Uterine smooth muscle cell (primary cell): ENCODE data around the gene PHF1. TPM values are rescaled to one million over a fixed set of nuclear protein-coding genes. Genes with fewer than 3 reads are reported as not detected.

ENCODE experiments used
- total RNA-seq: library from RNA; depleted of rRNA; stranded (reverse); fragments of >200 nt; gene quantifications from 2 replicates; pipeline ENCODE4 v1.2.3, GENCODE V29; 2014

The PHF1 gene
- 23.0 and 29.7 TPM in 2 replicates for total RNA-seq

DNA sequence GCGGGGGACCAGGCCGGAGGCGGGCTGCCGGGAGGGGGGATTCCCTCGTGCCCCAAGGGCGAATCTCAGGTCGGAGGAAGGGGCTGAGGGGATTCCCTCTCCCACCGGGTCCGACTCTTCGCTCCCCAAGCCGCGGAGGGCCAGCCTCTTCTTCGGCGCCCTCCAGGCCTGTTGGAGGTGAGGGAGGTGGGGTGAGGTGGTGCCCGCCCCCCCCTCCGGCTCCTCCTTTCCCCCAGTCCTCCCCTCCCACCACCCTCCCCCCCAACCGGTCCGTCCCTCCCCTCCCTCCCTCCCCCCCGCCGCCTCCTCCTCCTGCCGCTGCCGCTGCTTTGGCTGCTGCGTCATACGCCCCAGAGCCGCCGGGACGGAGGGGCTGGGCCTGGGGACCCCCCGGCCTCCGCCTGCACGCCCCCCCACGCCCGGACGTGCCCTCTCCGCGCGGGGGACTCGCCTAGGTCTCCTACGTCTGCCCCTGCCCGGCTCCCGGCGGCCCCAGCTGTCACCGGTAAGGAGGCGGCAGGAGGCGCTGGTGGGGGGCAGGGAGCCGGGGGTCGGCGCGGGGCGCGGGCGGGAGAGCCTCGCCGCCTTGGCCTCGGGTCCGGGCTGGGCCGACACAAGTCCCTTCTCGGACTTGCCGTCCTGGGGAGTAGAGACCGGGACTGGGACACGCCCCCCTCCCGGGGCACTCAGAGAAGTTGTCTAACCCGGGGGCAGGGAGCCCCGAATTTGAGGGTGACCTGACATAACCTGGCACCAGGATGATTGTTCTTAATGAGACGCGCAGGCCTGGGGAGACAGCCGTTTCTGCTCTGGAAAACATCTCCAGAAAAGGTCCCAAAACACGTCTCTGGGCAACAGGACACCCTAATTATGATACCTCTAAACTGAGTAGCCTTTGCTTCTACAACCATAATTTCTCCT, at the start of gene PHF1:
TSS of gene PHF1 (plus strand) at position 304 of the 921 bp plus-strand sequence. CDS start 1,250 bp downstream, outside the sequence.

GRCh38 chr6:33391278-33391921, 19.4 kb upstream of the PHF1 start, which contains the start of gene KIFC1:
TSS of gene KIFC1 (plus strand) at chr6:33391823. CDS start at chr6:33391986, 163 bp downstream.

DNA sequence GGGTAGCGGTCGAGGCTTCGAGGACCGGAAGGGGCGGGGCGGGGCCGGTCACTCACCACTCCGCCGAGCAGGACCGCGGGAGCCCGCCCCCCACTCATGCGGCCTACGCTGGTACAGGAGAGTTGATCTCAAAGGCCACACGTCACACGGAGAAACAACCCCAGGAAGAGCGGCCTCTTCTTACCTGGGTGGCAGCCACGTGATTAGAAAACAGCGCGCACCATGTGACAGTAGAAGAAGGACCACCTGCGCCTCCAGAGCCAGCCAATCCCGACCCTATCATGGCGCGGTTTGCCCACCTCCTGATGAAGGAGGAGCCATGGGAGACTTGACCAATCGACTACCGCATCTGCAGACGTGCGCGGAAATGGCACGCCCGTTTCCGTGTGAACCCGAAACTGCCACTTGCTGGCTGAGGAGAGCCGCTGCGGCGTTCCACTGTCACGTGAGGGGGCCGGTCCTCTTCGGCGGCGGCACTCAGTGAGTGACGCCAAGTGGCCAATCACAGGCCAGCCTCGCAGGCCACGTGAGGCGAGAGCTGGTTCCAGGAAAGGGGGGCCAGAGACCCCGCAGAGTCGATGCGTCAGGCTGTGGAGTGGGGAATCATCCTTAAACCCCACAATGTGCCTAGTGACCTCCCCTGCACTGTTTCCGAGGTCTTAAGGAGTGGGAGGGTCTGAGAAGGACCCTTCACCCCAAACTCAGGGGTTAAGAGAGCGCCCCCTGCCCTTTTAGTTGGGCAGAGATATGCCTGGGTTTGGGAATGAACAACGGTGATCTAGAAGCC, 7.3 kb downstream of the PHF1 start, which contains the start of gene CUTA:
TSS of gene CUTA (minus strand) at position 205 of the 787 bp plus-strand sequence. CDS start at position 98, 107 bp downstream.

GRCh38 chr6:33419580-33420490, 9.0 kb downstream of the PHF1 start, which contains the start of gene SYNGAP1:
TSS of gene SYNGAP1 (plus strand) at chr6:33420065. CDS start at chr6:33420265, 200 bp downstream.

GRCh38 chr6:33454009-33454946, 43.5 kb downstream of the PHF1 start, which contains the start of gene ZBTB9:
TSS of gene ZBTB9 (plus strand) at chr6:33454576. CDS start at chr6:33455101, 525 bp downstream.

Other genes with a start within 250 kb of the PHF1 start
- 0.11 and 0.12 TPM in 2 replicates for gene COL11A2, start 218.5 kb upstream of the PHF1 start, total RNA-seq
- 23.9 and 25.0 TPM in 2 replicates for gene RXRB, start 210.3 kb upstream of the PHF1 start, total RNA-seq
- gene SLC39A7, start 210.1 kb upstream of the PHF1 start, total RNA-seq: 129 and 159 TPM in 2 replicates
- gene HSD17B8, start 206.4 kb upstream of the PHF1 start, total RNA-seq: 2.7 and 8.9 TPM in 2 replicates
- gene RING1, start 202.5 kb upstream of the PHF1 start, total RNA-seq: 26.7 and 34.0 TPM in 2 replicates
- 35.0 and 35.6 TPM in 2 replicates for gene VPS52, start 139.1 kb upstream of the PHF1 start, total RNA-seq
- 3,212 and 3,760 TPM in 2 replicates for gene RPS18, start 138.9 kb upstream of the PHF1 start, total RNA-seq
- gene B3GALT4, start 133.9 kb upstream of the PHF1 start, total RNA-seq: 4.4 and 5.3 TPM in 2 replicates
- 79.9 and 102 TPM in 2 replicates for gene WDR46, start 121.8 kb upstream of the PHF1 start, total RNA-seq
- gene PFDN6, start 121.4 kb upstream of the PHF1 start, total RNA-seq: 38.9 and 42.8 TPM in 2 replicates
- gene RGL2, start 112.1 kb upstream of the PHF1 start, total RNA-seq: 20.1 and 23.9 TPM in 2 replicates
- 33.0 and 49.9 TPM in 2 replicates for gene TAPBP, start 96.9 kb upstream of the PHF1 start, total RNA-seq
- gene ZBTB22, start 93.3 kb upstream of the PHF1 start, total RNA-seq: 19.5 and 24.2 TPM in 2 replicates
- gene DAXX, start 88.1 kb upstream of the PHF1 start, total RNA-seq: 24.7 and 70.2 TPM in 2 replicates
- gene KIFC1, start 19.2 kb upstream of the PHF1 start, total RNA-seq: 15.0 and 57.7 TPM in 2 replicates
- gene CUTA, start 7.1 kb downstream of the PHF1 start, total RNA-seq: 109 and 129 TPM in 2 replicates
- gene SYNGAP1, start 9.1 kb downstream of the PHF1 start, total RNA-seq: 4.6 and 6.0 TPM in 2 replicates
- gene ZBTB9, start 43.6 kb downstream of the PHF1 start, total RNA-seq: 5.0 and 5.7 TPM in 2 replicates
- gene BAK1, start 169.3 kb downstream of the PHF1 start, total RNA-seq: 13.0 and 18.0 TPM in 2 replicates
- 55.4 and 86.4 TPM in 2 replicates for gene ITPR3, start 210.3 kb downstream of the PHF1 start, total RNA-seq